ENCODE results near the gene ADAMTSL5.

DNA sequence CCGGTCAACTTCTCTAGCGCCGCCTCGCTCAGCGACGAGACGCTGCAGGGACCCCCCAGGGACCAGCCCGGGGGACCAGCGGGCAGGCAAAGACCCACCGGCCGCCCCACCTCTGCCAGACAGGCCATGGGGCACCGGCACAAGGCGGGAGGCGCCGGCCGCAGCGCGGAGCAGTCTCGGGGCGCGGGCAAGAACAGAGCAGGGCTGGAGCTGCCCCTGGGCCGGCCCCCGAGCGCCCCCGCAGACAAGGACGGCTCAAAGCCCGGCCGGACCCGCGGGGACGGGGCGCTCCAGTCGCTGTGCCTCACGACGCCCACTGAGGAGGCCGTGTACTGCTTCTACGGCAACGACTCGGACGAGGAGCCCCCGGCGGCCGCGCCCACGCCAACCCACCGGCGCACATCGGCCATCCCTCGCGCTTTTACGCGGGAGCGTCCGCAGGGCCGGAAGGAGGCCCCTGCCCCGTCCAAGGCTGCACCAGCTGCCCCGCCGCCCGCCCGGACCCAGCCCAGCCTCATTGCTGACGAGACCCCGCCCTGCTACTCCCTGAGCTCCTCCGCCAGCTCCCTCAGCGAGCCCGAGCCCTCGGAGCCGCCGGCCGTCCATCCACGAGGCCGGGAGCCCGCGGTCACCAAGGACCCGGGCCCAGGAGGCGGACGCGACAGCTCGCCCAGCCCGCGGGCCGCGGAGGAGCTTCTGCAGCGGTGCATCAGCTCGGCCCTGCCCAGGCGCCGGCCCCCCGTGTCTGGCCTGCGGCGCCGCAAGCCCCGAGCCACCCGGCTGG lies 45.1 kb downstream of the ADAMTSL5 start:
- TF ChIP-seq, protein P1, sequence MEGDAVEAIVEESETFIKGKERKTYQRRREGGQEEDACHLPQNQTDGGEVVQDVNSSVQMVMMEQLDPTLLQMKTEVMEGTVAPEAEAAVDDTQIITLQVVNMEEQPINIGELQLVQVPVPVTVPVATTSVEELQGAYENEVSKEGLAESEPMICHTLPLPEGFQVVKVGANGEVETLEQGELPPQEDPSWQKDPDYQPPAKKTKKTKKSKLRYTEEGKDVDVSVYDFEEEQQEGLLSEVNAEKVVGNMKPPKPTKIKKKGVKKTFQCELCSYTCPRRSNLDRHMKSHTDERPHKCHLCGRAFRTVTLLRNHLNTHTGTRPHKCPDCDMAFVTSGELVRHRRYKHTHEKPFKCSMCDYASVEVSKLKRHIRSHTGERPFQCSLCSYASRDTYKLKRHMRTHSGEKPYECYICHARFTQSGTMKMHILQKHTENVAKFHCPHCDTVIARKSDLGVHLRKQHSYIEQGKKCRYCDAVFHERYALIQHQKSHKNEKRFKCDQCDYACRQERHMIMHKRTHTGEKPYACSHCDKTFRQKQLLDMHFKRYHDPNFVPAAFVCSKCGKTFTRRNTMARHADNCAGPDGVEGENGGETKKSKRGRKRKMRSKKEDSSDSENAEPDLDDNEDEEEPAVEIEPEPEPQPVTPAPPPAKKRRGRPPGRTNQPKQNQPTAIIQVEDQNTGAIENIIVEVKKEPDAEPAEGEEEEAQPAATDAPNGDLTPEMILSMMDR (IDR thresholded peaks at IDR 0.05) = no peak
- no peak for TF ChIP-seq POLR2A (IDR thresholded peaks at IDR 0.05)
